ENCODE measurements around the gene METAP1D. TPM values are rescaled to one million over a fixed set of nuclear protein-coding genes. Genes with fewer than 3 reads are reported as not detected.

METAP1D gene
- total RNA-seq, 6 donors from 2014 or later, result 0.11 to 6.3 (median 2.9) TPM

GRCh38 chr2:172086241-172087206 lies 86.8 kb downstream of the METAP1D start:
- H3K27me3 ChIP-seq, result peaks cover 5 to 100% (median 79%) of the 10 kb centered on the region in 4 donors
- H3K4me3 ChIP-seq, result peak overlapping the region in 1 of 4 donors; percentile 44
- H3K27ac ChIP-seq, result no peak overlapping the region
- 5 to 6% methylated on average over 49 to 51 of the region's 54 CpGs for WGBS, 2 donors
- H3K4me1 ChIP-seq, result peaks cover 33 to 68% (median 42%) of the 10 kb centered on the region in 4 donors
- no peak for ATAC-seq (ENCODE audit: low FRiP score in 2 of 2)
- peak in 1 of 2 donors; percentile 82 for DNase-seq
- H3K9me3 ChIP-seq, result no peaks in the 10 kb centered on the region
- TF ChIP-seq POLR2AphosphoS5 (IDR thresholded peaks at IDR 0.05) (no peak), EP300 (IDR thresholded peaks at IDR 0.05) (no peak), CTCF (IDR thresholded peaks at IDR 0.05) (peak in 1 of 6 experiments; percentile 11)
- H3K36me3 ChIP-seq, result no peaks in the 10 kb centered on the region

GRCh38 chr2:172087207-172087779 lies 87.5 kb downstream of the METAP1D start:
- Histone ChIP-seq H3K4me1 (peaks cover 33 to 68% (median 42%) of the 10 kb centered on the region in 4 donors), H3K9me3 (no peaks in the 10 kb centered on the region), H3K27me3 (peaks cover 5 to 100% (median 78%) of the 10 kb centered on the region in 4 donors), H3K4me3 (no peak overlapping the region), H3K27ac (no peak overlapping the region), H3K36me3 (no peaks in the 10 kb centered on the region)
- WGBS, 2 donors, result 13 to 14% methylated on average over 31 of the region's 31 CpGs
- TF ChIP-seq POLR2A (IDR thresholded peaks at IDR 0.05) (no peak), CTCF (IDR thresholded peaks at IDR 0.05) (no peak), POLR2AphosphoS5 (IDR thresholded peaks at IDR 0.05) (no peak), EP300 (IDR thresholded peaks at IDR 0.05) (no peak)
- peak in 1 of 2 donors; percentile 68 for DNase-seq
- no peak for ATAC-seq (ENCODE audit: low FRiP score in 2 of 2)

GRCh38 chr2:172087780-172088244 lies 88.1 kb downstream of the METAP1D start:
- no peak overlapping the region for H3K4me3 ChIP-seq
- H3K27me3 ChIP-seq, result peaks cover 2 to 100% (median 79%) of the 10 kb centered on the region in 4 donors
- H3K9me3 ChIP-seq, result no peaks in the 10 kb centered on the region
- ATAC-seq (ENCODE audit: low FRiP score in 2 of 2) (no peak), DNase-seq (peak in 1 of 2 donors; percentile 68)
- no peak overlapping the region for H3K27ac ChIP-seq
- no peaks in the 10 kb centered on the region for H3K36me3 ChIP-seq
- 5 to 6% methylated on average over 9 to 22 of the region's 23 CpGs for WGBS, 2 donors
- H3K4me1 ChIP-seq, result peaks cover 33 to 65% (median 42%) of the 10 kb centered on the region in 4 donors
- TF ChIP-seq CTCF (IDR thresholded peaks at IDR 0.05), result no peak
- TF ChIP-seq EP300 (IDR thresholded peaks at IDR 0.05), result no peak
- TF ChIP-seq POLR2AphosphoS5 (IDR thresholded peaks at IDR 0.05), result no peak
- TF ChIP-seq POLR2A (IDR thresholded peaks at IDR 0.05), result no peak

GRCh38 chr2:172088245-172089004 lies 88.7 kb downstream of the METAP1D start:
- Histone ChIP-seq H3K9me3 (no peaks in the 10 kb centered on the region), H3K4me1 (peaks cover 33 to 59% (median 39%) of the 10 kb centered on the region in 4 donors), H3K27ac (no peak overlapping the region), H3K4me3 (no peak overlapping the region), H3K27me3 (peaks cover 0 to 100% (median 80%) of the 10 kb centered on the region in 4 donors), H3K36me3 (no peaks in the 10 kb centered on the region)
- no peak for TF ChIP-seq POLR2AphosphoS5 (IDR thresholded peaks at IDR 0.05)
- peak in 1 of 2 donors; percentile 72 for DNase-seq
- 10 to 12% methylated on average over 36 to 37 of the region's 37 CpGs for WGBS, 2 donors
- ATAC-seq (ENCODE audit: low FRiP score in 2 of 2), result no peak
